ENCODE results near the gene DOCK1. TPM values are rescaled to one million over a fixed set of nuclear protein-coding genes. Genes with fewer than 3 reads are reported as not detected.

The DOCK1 gene
- total RNA-seq, 2 donors from 2014 or later, result 72.4 to 89.3 TPM

GRCh38 chr10:127290850-127291249 lies 385.6 kb downstream of the DOCK1 start:
- TF ChIP-seq CTCF (conservative IDR thresholded peaks at IDR 0.05), result no peak
- Histone ChIP-seq H3K27me3 (ENCODE audit: control insufficient read depth, insufficient read depth, low read length, poor library complexity, severe bottlenecking) (no peaks in the 10 kb centered on the region), H3K4me3 (ENCODE audit: low read length) (no peak overlapping the region), H3K4me1 (ENCODE audit: control insufficient read depth, insufficient read depth, low read length) (no peaks in the 10 kb centered on the region), H3K27ac (ENCODE audit: low read depth, low read length) (no peak overlapping the region), H3K9ac (ENCODE audit: extremely low read depth, low read length, poor library complexity, severe bottlenecking) (no peak overlapping the region), H3K36me3 (ENCODE audit: control insufficient read depth, insufficient read depth, low read length) (no peaks in the 10 kb centered on the region), H3K9me3 (ENCODE audit: control insufficient read depth, low read length) (peaks cover 17% of the 10 kb centered on the region)
- H3K4me1 Mint-ChIP-seq, result peaks cover under 1% of the 10 kb centered on the region
- no peak overlapping the region for H3K4me3 Mint-ChIP-seq
- DNase-seq, result no peak
- 91 to 96% methylated on average over 4 of the region's 4 CpGs for WGBS, 2 experiments (ENCODE audit: insufficient coverage in 1 of 2, insufficient read length in 1 of 2)
- H3K36me3 Mint-ChIP-seq (ENCODE audit: low read depth), result peaks cover 34% of the 10 kb centered on the region
- no peak overlapping the region for H3K27ac Mint-ChIP-seq
- peaks cover 33% of the 10 kb centered on the region for H3K9me3 Mint-ChIP-seq
- H3K27me3 Mint-ChIP-seq (ENCODE audit: insufficient read depth), result no peaks in the 10 kb centered on the region

GRCh38 chr10:127291329-127291728 lies 386.1 kb downstream of the DOCK1 start:
- 91 to 94% methylated on average over 6 to 8 of the region's 8 CpGs for WGBS, 2 experiments (ENCODE audit: insufficient coverage in 1 of 2, insufficient read length in 1 of 2)
- no peaks in the 10 kb centered on the region for H3K27me3 Mint-ChIP-seq (ENCODE audit: insufficient read depth)
- TF ChIP-seq CTCF (conservative IDR thresholded peaks at IDR 0.05), result no peak
- H3K9ac ChIP-seq (ENCODE audit: extremely low read depth, low read length, poor library complexity, severe bottlenecking), result no peak overlapping the region
- H3K4me1 ChIP-seq (ENCODE audit: control insufficient read depth, insufficient read depth, low read length), result no peaks in the 10 kb centered on the region
- DNase-seq, result no peak
- peaks cover 5% of the 10 kb centered on the region for H3K4me1 Mint-ChIP-seq
- H3K4me3 ChIP-seq (ENCODE audit: low read length), result no peak overlapping the region
- no peak overlapping the region for H3K27ac ChIP-seq (ENCODE audit: low read depth, low read length)
- no peak overlapping the region for H3K27ac Mint-ChIP-seq
- peaks cover 30% of the 10 kb centered on the region for H3K36me3 Mint-ChIP-seq (ENCODE audit: low read depth)
- peaks cover 32% of the 10 kb centered on the region for H3K9me3 Mint-ChIP-seq
- H3K36me3 ChIP-seq (ENCODE audit: control insufficient read depth, insufficient read depth, low read length), result no peaks in the 10 kb centered on the region
- no peaks in the 10 kb centered on the region for H3K27me3 ChIP-seq (ENCODE audit: control insufficient read depth, insufficient read depth, low read length, poor library complexity, severe bottlenecking)
- no peak overlapping the region for H3K4me3 Mint-ChIP-seq
- peaks cover 17% of the 10 kb centered on the region for H3K9me3 ChIP-seq (ENCODE audit: control insufficient read depth, low read length)

- WGBS, 2 experiments (ENCODE audit: insufficient coverage in 1 of 2, insufficient read length in 1 of 2), result 93 to 100% methylated on average over 4 of the region's 4 CpGs
- Mint-ChIP-seq H3K27ac (no peak overlapping the region), H3K9me3 (peaks cover 19% of the 10 kb centered on the region)
Measured at GRCh38 chr10:127292888-127293287, 387.7 kb downstream of the DOCK1 start.

More at GRCh38 chr10:127292888-127293287, 387.7 kb downstream of the DOCK1 start:
- Histone ChIP-seq H3K27me3 (ENCODE audit: control insufficient read depth, insufficient read depth, low read length, poor library complexity, severe bottlenecking) (no peaks in the 10 kb centered on the region), H3K27ac (ENCODE audit: low read depth, low read length) (no peak overlapping the region), H3K4me1 (ENCODE audit: control insufficient read depth, insufficient read depth, low read length) (no peaks in the 10 kb centered on the region), H3K4me3 (ENCODE audit: low read length) (no peak overlapping the region), H3K9ac (ENCODE audit: extremely low read depth, low read length, poor library complexity, severe bottlenecking) (no peak overlapping the region), H3K36me3 (ENCODE audit: control insufficient read depth, insufficient read depth, low read length) (no peaks in the 10 kb centered on the region), H3K9me3 (ENCODE audit: control insufficient read depth, low read length) (peaks cover 6% of the 10 kb centered on the region)
- TF ChIP-seq CTCF (conservative IDR thresholded peaks at IDR 0.05), result no peak
- Mint-ChIP-seq H3K27me3 (ENCODE audit: insufficient read depth) (no peaks in the 10 kb centered on the region), H3K36me3 (ENCODE audit: low read depth) (peaks cover 24% of the 10 kb centered on the region), H3K4me1 (peaks cover 9% of the 10 kb centered on the region), H3K4me3 (no peak overlapping the region)
- DNase-seq, result no peak

All from endodermal cell (in vitro differentiated cells).